GM18498 (cell line): ENCODE data around the gene CARNS1.

Experiments
- ATAC-seq: cut with Tn5 transposase; IDR thresholded peaks from one replicate; pipeline ENCODE4 v1.9.1; 2021; ENCODE audit warnings: mild to moderate bottlenecking, moderate library complexity; ENCODE audit not compliant: unreplicated experiment

CARNS1 gene, protein sequence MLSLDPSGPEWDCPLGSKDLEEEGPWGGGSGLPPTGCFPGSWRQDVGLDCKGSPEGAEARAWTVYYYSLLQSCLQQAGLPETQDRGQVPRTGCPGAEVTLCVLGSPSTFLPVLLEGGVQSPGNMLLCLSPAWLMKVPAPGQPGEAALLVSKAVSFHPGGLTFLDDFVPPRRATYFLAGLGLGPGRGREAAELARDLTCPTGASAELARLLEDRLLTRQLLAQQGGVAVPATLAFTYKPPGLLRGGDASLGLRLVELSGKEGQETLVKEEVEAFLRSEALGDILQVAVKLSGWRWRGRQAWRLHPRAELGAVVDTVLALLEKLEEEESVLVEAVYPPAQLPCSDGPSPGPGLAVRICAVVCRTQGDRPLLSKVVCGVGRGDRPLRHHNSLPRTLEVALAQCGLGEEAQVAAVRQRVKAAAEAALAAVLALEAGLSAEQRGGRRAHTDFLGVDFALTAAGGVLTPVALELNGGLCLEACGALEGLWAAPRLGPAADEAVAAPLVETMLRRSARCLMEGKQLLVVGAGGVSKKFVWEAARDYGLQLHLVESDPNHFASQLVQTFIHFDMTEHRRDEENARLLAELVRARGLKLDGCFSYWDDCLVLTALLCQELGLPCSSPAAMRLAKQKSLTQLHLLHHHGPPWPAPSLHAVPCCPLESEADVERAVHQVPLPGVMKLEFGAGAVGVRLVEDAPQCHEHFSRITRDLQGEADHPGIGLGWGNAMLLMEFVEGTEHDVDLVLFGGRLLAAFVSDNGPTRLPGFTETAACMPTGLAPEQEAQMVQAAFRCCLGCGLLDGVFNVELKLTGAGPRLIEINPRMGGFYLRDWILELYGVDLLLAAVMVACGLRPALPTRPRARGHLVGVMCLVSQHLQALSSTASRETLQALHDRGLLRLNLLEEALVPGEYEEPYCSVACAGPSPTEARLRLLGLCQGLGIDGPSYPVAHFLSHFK

GRCh38 chr11:67415501-67416304 lies at the start of gene CARNS1:
TSS of gene CARNS1 (plus strand) at chr11:67415678. CDS start at chr11:67416200, 522 bp downstream.
- no peak for ATAC-seq

- ATAC-seq, result no peak
Observed at GRCh38 chr11:67365736-67366444, 49.6 kb upstream of the CARNS1 start.

GRCh38 chr11:67366546-67366945 lies 48.9 kb upstream of the CARNS1 start:
- no peak for ATAC-seq

GRCh38 chr11:67366961-67367760 lies 48.3 kb upstream of the CARNS1 start:
- no peak for ATAC-seq

DNA sequence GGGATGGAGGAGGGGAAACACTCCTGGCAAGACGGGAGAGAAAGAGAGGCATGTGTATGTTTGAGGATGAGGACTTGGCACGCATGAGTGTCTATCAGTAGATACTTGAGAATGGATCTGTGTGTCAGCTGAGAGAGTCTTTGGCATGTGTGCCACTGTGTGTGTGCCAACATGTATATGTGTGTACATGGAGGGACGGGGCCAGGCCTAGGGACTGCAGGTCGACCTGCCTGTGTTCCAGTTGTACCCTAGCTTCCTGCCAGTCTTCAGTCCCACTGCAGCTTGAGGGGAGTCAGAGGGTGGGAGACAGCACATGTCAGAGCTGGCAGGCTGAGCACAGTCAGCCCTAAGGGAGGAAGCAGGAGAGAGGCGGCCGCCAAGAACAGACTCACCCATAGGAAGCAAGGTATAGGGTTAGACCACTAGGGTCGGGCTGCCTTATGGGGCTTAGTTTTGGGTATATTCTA lies 47.7 kb upstream of the CARNS1 start:
- ATAC-seq, result no peak

GRCh38 chr11:67368621-67369020 lies 46.9 kb upstream of the CARNS1 start:
- ATAC-seq, result no peak

GRCh38 chr11:67369275-67369674 lies 46.2 kb upstream of the CARNS1 start:
- no peak for ATAC-seq

DNA sequence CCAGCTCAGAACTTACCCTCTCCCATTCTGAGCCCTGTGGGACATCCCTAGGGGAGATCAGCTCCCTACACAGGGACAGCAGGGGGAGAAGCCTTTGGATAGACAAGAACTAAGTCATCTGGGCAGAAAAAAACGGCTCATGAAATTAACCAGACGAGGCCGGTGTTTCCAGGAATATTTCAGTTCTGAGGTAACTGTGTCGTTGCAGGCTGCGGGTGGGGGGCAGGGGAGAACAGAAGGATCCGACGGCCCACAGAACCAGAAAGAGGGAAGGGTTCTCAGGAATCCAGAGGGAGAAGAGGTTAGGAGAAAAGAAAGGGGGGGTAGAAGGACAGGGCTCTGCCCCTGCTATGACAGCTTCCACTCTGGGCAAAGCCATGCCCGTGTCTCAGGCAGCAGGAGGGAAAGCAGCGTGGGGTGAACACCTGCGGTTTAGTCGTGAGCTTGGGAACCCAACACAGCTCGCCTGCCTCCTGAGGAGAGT lies 45.6 kb upstream of the CARNS1 start:
- ATAC-seq, result no peak

DNA sequence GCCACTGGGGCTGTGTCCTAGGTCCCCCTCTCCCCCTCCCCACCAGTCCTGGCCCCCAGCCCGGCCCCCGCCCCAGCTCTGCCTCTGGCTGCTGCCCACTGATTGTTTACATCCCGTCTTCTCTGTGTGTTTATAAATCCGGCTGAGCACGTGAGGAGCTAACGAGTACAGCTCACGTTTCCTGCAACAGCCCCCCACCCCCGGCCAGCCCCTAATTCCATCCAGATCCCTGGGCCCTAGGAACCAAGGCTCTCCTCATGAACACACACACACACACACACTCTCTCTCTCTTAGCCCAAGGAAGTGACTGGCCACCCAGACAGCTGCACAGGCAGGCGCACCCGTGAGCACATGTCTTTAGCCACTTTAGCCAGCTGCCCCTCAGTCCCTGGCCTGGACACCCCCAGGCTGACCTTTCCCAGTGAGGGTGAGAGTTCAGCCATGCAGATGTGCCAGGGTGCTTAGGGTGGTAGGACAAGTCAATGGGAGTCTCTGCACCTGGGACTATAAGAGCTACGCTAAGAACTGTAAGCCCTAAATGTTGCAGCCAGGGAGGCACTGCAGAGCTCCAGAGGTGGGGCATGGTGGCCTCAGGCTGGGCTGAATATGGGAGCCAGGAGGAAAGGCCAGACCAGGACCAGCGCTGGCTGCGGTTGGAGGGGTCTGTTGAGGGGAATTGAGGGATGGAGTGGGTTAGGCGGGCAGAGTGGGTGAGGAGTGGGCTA lies 45.0 kb upstream of the CARNS1 start:
- ATAC-seq, result no peak

DNA sequence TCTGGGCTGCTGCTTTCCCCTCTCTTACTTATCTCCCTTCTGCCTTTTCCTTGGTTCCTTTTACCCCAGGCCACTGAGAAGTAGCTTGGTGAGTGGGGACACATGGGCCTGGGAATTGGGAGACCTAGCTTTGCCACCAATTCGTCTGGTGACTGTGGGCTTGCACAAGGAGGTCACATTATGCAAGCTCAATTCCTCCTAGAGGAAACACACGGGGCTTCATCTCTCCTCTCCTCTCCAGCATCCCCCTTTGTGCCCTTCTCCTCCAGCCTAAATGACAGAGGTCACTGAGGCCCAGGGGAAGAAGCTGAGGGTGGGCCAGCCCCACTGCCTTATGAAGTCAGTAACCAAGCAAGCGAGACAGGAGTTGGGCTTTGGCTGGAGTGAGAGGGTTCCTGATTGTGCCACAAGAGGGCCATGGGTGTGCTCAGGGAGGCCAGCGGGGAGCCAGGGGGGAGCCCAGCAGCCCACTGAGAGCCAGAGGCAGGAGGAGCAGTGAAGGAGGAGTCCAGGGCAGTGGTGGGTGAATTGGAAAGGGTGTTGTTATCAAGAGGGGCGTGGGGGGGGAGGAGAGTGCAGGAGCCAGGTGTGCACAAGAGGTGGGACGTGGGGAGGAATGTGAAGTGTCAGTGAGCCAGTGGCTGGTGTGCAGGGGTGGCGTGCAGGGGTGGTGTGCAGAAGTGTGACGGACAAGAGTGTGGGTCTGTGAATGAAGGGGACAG lies 44.1 kb upstream of the CARNS1 start:
- no peak for ATAC-seq

GRCh38 chr11:67371911-67372320 lies 43.6 kb upstream of the CARNS1 start:
- no peak for ATAC-seq

GRCh38 chr11:67372321-67372992 lies 43.0 kb upstream of the CARNS1 start:
- peak; percentile 5 for ATAC-seq

DNA sequence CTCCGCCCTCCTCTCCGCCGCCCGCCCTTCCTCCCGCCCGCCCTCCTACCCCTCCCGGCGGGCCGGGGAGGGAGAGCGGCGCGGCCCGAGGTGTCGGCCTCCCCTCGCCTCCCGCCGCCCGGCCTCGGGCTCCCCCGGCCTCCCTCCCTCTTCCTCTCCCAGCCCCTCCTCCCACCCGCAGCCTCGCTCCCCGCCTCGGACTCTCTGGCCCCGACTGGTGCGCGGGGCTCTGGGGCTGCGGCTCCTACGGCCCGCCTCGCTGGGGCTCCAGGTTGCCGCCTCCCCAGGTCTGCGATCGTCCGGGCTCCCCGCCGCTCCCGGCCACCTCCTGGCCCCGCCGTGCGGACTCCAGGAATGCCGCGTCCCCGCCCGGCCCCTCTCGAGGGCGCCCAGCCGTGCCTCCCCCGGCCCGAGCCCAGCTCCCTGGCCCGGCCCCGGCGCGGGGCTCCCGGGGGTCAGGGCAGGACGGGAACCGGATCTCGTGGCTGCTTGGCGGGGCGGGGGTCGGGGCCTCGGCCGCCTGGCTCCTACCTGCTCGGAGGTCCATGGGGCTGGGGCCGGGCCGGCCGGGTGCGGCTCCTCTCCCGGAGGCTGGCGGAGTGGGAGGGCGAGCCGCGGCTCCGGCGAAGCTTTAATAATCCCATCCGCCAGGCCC lies 42.4 kb upstream of the CARNS1 start, which contains the start of gene CLCF1:
CLCF1 (minus strand) TSS at position 606 of the 655 bp plus-strand sequence; CDS start at position 547, 59 bp downstream.
- peak; percentile 27 for ATAC-seq

DNA sequence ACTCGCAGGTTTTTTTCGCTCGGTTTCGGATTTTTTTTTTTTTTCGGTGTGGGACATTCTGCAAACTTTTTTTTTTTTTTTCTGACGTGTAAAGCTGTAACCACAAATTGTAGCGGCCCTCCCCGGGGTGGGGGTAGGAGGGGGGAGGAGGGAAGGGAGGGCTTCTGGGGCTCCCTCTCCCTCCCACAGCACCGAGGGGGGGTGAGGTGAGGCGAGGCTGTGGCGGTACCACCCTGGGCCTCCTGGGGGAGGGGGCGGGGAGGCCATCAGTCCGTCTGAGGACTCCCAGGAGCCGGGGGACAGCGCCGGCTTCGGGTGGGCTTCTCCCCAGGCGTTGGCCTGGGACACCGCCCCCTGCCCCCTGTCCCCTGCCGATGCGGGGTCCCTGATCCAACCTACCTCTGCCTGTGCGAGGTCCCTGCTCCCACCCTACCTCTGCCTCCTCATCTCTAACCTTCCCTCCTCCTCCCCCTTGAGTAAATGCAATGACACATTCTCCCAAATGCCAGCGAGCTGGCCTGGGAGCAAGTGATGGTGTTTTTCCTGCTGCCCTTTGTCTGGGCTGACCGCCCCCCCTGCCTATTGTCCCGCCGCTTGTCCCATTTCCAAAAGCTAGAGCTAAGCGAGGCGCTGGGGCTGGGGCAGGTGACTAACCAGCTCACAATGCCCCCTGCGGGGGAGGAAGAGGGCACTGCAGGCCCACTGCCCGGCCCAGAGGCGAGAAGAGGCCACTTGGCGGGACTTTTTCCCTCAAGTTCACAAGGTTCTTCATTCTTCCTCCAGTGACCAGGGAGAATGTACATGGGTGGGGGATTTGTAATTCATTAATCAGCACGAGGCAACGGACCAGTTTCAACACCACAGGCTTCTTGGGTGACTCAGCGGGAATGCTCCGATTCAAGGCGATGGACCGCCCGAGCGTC lies 41.6 kb upstream of the CARNS1 start:
- ATAC-seq, result peak; percentile 25

DNA sequence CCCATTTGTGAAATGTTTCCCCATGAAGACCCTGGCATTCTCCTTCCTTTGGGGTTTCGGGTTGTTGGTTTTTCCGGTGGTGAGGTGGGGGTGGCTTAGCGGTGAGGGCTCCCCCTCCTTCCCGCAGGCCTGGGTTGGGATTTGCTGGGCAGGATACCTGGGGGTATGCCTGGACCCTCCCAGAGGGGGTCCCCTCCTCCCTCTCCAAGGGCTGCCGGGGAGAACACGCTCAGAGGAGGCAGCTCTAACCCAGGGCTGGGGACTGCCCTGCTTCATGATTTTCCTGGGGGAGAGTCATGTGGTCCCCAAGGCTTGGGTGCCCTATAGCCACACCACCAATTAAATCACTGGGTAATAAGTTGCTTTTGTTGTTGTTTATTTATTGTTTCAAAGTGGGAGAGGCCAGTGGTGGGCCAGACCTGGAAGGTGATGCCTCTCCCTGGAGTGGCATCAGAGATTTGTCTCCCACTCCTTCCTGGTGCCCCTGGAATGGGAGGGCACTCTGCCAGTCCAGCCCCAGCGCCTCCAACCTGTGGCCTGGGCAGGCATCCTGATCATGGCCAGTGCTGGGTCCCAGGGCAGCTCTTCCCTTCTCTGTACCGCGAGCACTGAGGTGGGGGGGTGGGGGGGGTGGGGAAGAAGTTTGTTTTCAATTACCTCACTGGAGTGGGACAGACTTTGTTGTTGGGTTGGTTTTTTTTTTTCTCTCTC lies 40.8 kb upstream of the CARNS1 start:
- no peak for ATAC-seq
